Measurements from ENCODE around the gene PLCD3. TPM values are rescaled to one million over a fixed set of nuclear protein-coding genes. Genes with fewer than 3 reads are reported as not detected.

PLCD3 gene
- total and polyA plus RNA-seq, 2 of the 13 experiments (the other 11 are each of a cell fraction or from before 2014, with no cell fraction given) = 11.3 to 39.1 TPM

GRCh38 chr17:45162025-45162687 lies 29.8 kb upstream of the PLCD3 start (continued):
- TF ChIP-seq MYNN (CRISPR knock-in tag; IDR thresholded peaks at IDR 0.05; ENCODE audit: low read depth) (no peak), ZNF143 (CRISPR knock-in tag; IDR thresholded peaks at IDR 0.05) (no peak), ZNF841 (CRISPR knock-in tag; IDR thresholded peaks at IDR 0.05; ENCODE audit: borderline replicate concordance) (no peak), CENPBD1 (CRISPR knock-in tag; IDR thresholded peaks at IDR 0.05; ENCODE audit: borderline replicate concordance, low read depth) (no peak), ZGPAT (CRISPR knock-in tag; IDR thresholded peaks at IDR 0.05) (no peak), IRF9 (CRISPR knock-in tag; IDR thresholded peaks at IDR 0.05; ENCODE audit: borderline replicate concordance) (no peak), STAG1 (CRISPR knock-in tag; IDR thresholded peaks at IDR 0.05) (no peak), ZNF235 (CRISPR knock-in tag; IDR thresholded peaks at IDR 0.05; ENCODE audit: borderline replicate concordance) (peak; percentile 24; the same call in 1 of the 2 replicates), RAD51 (IDR thresholded peaks at IDR 0.05; ENCODE audit: borderline replicate concordance) (no peak), MTA3 (CRISPR knock-in tag; IDR thresholded peaks at IDR 0.05) (no peak), ZNF777 (CRISPR knock-in tag; IDR thresholded peaks at IDR 0.05) (no peak), ZNF234 (CRISPR knock-in tag; conservative IDR thresholded peaks at IDR 0.05) (no peak), PTBP1 (IDR thresholded peaks at IDR 0.05; ENCODE audit: low read depth, low read length, poor library complexity, severe bottlenecking) (no peak), SMYD3 (CRISPR knock-in tag; IDR thresholded peaks at IDR 0.05) (no peak), ZNF275 (CRISPR knock-in tag; IDR thresholded peaks at IDR 0.05; ENCODE audit: borderline replicate concordance) (no peak), HMGA1 (CRISPR knock-in tag; conservative IDR thresholded peaks at IDR 0.05) (no peak), HNRNPK (IDR thresholded peaks at IDR 0.05; ENCODE audit: low read depth, low read length, poor library complexity, severe bottlenecking) (no peak), MNT (IDR thresholded peaks at IDR 0.05) (no peak), ZNF317 (CRISPR knock-in tag; IDR thresholded peaks at IDR 0.05) (no peak; the same call in 1 of the 2 replicates), ZNF292 (CRISPR knock-in tag; IDR thresholded peaks at IDR 0.05; ENCODE audit: borderline replicate concordance, low read depth) (peak; percentile 13; the same call in 1 of the 2 replicates), ZNF512B (CRISPR knock-in tag; IDR thresholded peaks at IDR 0.05; ENCODE audit: borderline replicate concordance) (no peak), CBX1 (IDR thresholded peaks at IDR 0.05; ENCODE audit: low read depth) (no peak)
